K562 (cell line): ENCODE measurements around the gene CACTIN. TPM values are rescaled to one million over a fixed set of nuclear protein-coding genes. Genes with fewer than 3 reads are reported as not detected.
A peak's percentile ranks its signal among the peaks of the same experiment; 100 is the strongest.

Experiments
- ADNP ChIP-seq: fragments of 200-800 bp; sonication (Bioruptor generic); IDR thresholded peaks from 2 replicates; pipeline ENCODE4 v1.6.1; 2016; ENCODE audit warnings: missing genetic modification characterization, missing compliant biosample characterization
- ARNT ChIP-seq, 2 experiments: fragments of 450-650 bp; IDR thresholded peaks; 2 replicates each; pipeline ENCODE4 v1.6.1; 2016; ENCODE audit warnings: mild to moderate bottlenecking in 1 of 2
- BCOR ChIP-seq: fragments of 450-650 bp; IDR thresholded peaks from 2 replicates; pipeline ENCODE4 v1.6.1; 2016
- CBX3 ChIP-seq, 2 experiments: IDR thresholded peaks; 1 replicate in 1 of 2; 2 replicates in 1 of 2; pipeline ENCODE4 v1.6.1; 2012; ENCODE audit warnings: inconsistent platforms in 2 of 2, low read length in 2 of 2, borderline replicate concordance in 1 of 2, control low read depth in 1 of 2
- CC2D1A ChIP-seq: fragments of 450-650 bp; IDR thresholded peaks from 2 replicates; pipeline ENCODE4 v1.6.1; 2017; ENCODE audit warnings: mild to moderate bottlenecking
- CHD4 ChIP-seq: fragments of 200-600 bp; sonication (generic); IDR thresholded peaks from 3 replicates; pipeline ENCODE4 v1.6.1; 2012; ENCODE audit warnings: low read depth, mild to moderate bottlenecking, mixed read lengths, low read length, inconsistent platforms; ENCODE audit not compliant: insufficient read depth, insufficient replicate concordance, poor library complexity, severe bottlenecking
- GABPB2 ChIP-seq: fragments of 250-450 bp; sonication (Bioruptor Pico); conservative IDR thresholded peaks from 2 replicates; pipeline ENCODE4 v1.5.1; 2021; ENCODE audit warnings: mild to moderate bottlenecking
- HDAC2 ChIP-seq: fragments of 450-650 bp; IDR thresholded peaks from 2 replicates; pipeline ENCODE4 v1.6.1; 2016; ENCODE audit warnings: mild to moderate bottlenecking
- HDGF ChIP-seq: fragments of 450-650 bp; IDR thresholded peaks from 2 replicates; pipeline ENCODE4 v1.6.1; 2016
- IRF2 ChIP-seq: sonication (generic); formaldehyde crosslinking; IDR thresholded peaks from 2 replicates; pipeline ENCODE4 v1.8.1; 2022; ENCODE audit warnings: mild to moderate bottlenecking, missing genetic modification reagents
- L3MBTL2 ChIP-seq: fragments of 450-650 bp; IDR thresholded peaks from 2 replicates; pipeline ENCODE4 v1.6.1; 2016; ENCODE audit warnings: mild to moderate bottlenecking, moderate library complexity
- NCOA4 ChIP-seq: fragments of 450-650 bp; IDR thresholded peaks from 2 replicates; pipeline ENCODE4 v1.6.1; 2018; ENCODE audit warnings: mild to moderate bottlenecking; ENCODE audit not compliant: partially characterized antibody
- NFIC ChIP-seq: fragments of 450-650 bp; IDR thresholded peaks from 2 replicates; pipeline ENCODE4 v1.6.1; 2017; ENCODE audit warnings: mild to moderate bottlenecking, inconsistent platforms
- PKNOX1 ChIP-seq: fragments of 450-650 bp; IDR thresholded peaks from 2 replicates; pipeline ENCODE4 v1.6.1; 2016
- RUNX1 ChIP-seq: sonication (generic); IDR thresholded peaks from 2 replicates; pipeline ENCODE4 v1.6.1; 2016; ENCODE audit warnings: antibody characterized with exemption, low read depth
- SMARCA5 ChIP-seq: fragments of 450-650 bp; IDR thresholded peaks from 2 replicates; pipeline ENCODE4 v1.6.1; 2016
- SP2 ChIP-seq: IDR thresholded peaks from 2 replicates; pipeline ENCODE4 v1.6.1; 2011; ENCODE audit warnings: mild to moderate bottlenecking, low read depth, low read length, moderate library complexity; ENCODE audit not compliant: poor library complexity, severe bottlenecking; ENCODE audit errors: extremely low read depth
- SRSF9 ChIP-seq: fragments of 200-400 bp; formaldehyde crosslinking; IDR thresholded peaks from 2 replicates; pipeline ENCODE4 v1.6.1; 2017; ENCODE audit warnings: low read depth, low read length, borderline replicate concordance
- STAG1 ChIP-seq: sonication (generic); formaldehyde crosslinking; IDR thresholded peaks from 2 replicates; pipeline ENCODE4 v1.5.0; 2020; ENCODE audit warnings: missing genetic modification reagents, borderline replicate concordance
- ZNF586 ChIP-seq: fragments of 450-650 bp; formaldehyde crosslinking; conservative IDR thresholded peaks from 2 replicates; pipeline ENCODE4 v1.4.0; 2020; ENCODE audit warnings: mild to moderate bottlenecking, moderate library complexity
- ZNF76 ChIP-seq: fragments of 250-450 bp; sonication (Bioruptor Pico); IDR thresholded peaks from 2 replicates; pipeline ENCODE4 v1.4.0; 2020; ENCODE audit warnings: mild to moderate bottlenecking, moderate library complexity, borderline replicate concordance
- ZNF785 ChIP-seq: fragments of 250-450 bp; sonication (Bioruptor Pico); IDR thresholded peaks from 2 replicates; pipeline ENCODE4 v1.4.0; 2020; ENCODE audit warnings: mild to moderate bottlenecking
- polyA plus RNA-seq, 8 experiments: library from polyadenylated mRNA; depleted of rRNA in 4 of 8; stranded (reverse) in 5 of 8; unstranded in 3 of 8; fragments of >200 nt; fragmentation: Nextera tagmentation in 2 of 8; fragmentation: Illumina TruSeq in 1 of 8; extraction: Ambion mirVana in 2 of 8; extraction: Trizol in 1 of 8; gene quantifications; 2 replicates each; pipeline versions ENCODE4 v1.2.1 to v1.2.3, GENCODE V29; 2011 to 2014; ENCODE audit warnings: inconsistent platforms in 1 of 8, missing spikeins in 1 of 8
- total RNA-seq, 7 experiments: library from RNA; depleted of rRNA in 6 of 7; stranded (reverse); fragments of >200 nt in 6 of 7; fragmentation: Illumina TruSeq in 2 of 7; extraction: Trizol in 2 of 7; gene quantifications; 2 replicates each; pipeline versions ENCODE4 v1.2.1 to v1.2.3, GENCODE V29; 2011 to 2021; ENCODE audit warnings: low replicate concordance in 1 of 7
- TF ChIP-seq, protein P1 (sequence below), 2 experiments: fragments of 450-650 bp; conservative IDR thresholded peaks; 2 replicates each; pipeline ENCODE4 v1.6.1; 2017; ENCODE audit warnings: mild to moderate bottlenecking in 2 of 2, moderate library complexity in 2 of 2
- TF ChIP-seq, protein P2 (sequence below): sonication (generic); formaldehyde crosslinking; IDR thresholded peaks from 2 replicates; pipeline ENCODE4 v1.8.0; 2023; ENCODE audit warnings: missing genetic modification reagents, mild to moderate bottlenecking, borderline replicate concordance

The CACTIN gene
- total and polyA plus RNA-seq, 9 of the 15 experiments (the other 6 are each of a cell fraction or from before 2014, with no cell fraction given) = 0.15 to 49.2 (median 15.0) TPM

DNA sequence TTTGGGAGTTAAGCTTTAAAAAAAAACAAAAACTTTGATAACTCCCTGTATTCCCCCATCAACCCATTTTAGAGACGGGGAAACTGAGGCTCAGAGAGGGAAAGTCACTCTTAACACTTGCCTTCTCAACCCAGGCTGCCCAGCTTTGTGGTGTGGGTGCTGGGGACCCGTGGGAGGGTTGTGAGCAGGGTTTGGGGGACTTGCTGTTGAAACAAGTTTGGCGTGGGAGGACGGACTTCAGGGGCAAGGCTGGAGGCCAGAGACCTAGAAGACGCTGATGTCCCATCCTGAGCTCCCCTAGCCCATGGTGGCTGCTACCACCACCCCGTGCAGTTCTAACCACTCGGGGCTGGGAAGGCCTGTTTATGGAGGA, 747 bp upstream of the CACTIN start (continued):
- peak; percentile 100 for TF ChIP-seq CHD4
- no peak for TF ChIP-seq STAG1 (CRISPR knock-in tag)
- TF ChIP-seq ZNF785 = no peak
- peak; percentile 26 to 62; a peak in 2 of 4 replicates for TF ChIP-seq ARNT (IDR thresholded peaks at IDR 0.05)
- peak; percentile 67 for TF ChIP-seq NCOA4
- peak; percentile 24 for TF ChIP-seq L3MBTL2
- TF ChIP-seq SP2 = no peak
- TF ChIP-seq CC2D1A = 0 out of 2 replicates have a peak, but pooled peaks have one; percentile 19
- no peak for TF ChIP-seq RUNX1
- TF ChIP-seq SRSF9 = no peak
- TF ChIP-seq, protein P1, sequence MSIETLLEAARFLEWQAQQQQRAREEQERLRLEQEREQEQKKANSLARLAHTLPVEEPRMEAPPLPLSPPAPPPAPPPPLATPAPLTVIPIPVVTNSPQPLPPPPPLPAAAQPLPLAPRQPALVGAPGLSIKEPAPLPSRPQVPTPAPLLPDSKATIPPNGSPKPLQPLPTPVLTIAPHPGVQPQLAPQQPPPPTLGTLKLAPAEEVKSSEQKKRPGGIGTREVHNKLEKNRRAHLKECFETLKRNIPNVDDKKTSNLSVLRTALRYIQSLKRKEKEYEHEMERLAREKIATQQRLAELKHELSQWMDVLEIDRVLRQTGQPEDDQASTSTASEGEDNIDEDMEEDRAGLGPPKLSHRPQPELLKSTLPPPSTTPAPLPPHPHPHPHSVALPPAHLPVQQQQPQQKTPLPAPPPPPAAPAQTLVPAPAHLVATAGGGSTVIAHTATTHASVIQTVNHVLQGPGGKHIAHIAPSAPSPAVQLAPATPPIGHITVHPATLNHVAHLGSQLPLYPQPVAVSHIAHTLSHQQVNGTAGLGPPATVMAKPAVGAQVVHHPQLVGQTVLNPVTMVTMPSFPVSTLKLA (conservative IDR thresholded peaks at IDR 0.05) = no peak
- TF ChIP-seq, protein P2, sequence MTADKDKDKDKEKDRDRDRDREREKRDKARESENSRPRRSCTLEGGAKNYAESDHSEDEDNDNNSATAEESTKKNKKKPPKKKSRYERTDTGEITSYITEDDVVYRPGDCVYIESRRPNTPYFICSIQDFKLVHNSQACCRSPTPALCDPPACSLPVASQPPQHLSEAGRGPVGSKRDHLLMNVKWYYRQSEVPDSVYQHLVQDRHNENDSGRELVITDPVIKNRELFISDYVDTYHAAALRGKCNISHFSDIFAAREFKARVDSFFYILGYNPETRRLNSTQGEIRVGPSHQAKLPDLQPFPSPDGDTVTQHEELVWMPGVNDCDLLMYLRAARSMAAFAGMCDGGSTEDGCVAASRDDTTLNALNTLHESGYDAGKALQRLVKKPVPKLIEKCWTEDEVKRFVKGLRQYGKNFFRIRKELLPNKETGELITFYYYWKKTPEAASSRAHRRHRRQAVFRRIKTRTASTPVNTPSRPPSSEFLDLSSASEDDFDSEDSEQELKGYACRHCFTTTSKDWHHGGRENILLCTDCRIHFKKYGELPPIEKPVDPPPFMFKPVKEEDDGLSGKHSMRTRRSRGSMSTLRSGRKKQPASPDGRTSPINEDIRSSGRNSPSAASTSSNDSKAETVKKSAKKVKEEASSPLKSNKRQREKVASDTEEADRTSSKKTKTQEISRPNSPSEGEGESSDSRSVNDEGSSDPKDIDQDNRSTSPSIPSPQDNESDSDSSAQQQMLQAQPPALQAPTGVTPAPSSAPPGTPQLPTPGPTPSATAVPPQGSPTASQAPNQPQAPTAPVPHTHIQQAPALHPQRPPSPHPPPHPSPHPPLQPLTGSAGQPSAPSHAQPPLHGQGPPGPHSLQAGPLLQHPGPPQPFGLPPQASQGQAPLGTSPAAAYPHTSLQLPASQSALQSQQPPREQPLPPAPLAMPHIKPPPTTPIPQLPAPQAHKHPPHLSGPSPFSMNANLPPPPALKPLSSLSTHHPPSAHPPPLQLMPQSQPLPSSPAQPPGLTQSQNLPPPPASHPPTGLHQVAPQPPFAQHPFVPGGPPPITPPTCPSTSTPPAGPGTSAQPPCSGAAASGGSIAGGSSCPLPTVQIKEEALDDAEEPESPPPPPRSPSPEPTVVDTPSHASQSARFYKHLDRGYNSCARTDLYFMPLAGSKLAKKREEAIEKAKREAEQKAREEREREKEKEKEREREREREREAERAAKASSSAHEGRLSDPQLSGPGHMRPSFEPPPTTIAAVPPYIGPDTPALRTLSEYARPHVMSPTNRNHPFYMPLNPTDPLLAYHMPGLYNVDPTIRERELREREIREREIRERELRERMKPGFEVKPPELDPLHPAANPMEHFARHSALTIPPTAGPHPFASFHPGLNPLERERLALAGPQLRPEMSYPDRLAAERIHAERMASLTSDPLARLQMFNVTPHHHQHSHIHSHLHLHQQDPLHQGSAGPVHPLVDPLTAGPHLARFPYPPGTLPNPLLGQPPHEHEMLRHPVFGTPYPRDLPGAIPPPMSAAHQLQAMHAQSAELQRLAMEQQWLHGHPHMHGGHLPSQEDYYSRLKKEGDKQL = no peak
- TF ChIP-seq HDGF = peak; percentile 81; the same call in 1 of the 2 replicates
- TF ChIP-seq IRF2 (CRISPR knock-in tag) = no peak
- 0 out of 2 replicates have a peak, but pooled peaks have one; percentile 11 for TF ChIP-seq NFIC
- TF ChIP-seq SMARCA5 = peak; percentile 100
- peak; percentile 100 for TF ChIP-seq ADNP (tag)
- no peak for TF ChIP-seq PKNOX1
- no peak for TF ChIP-seq ZNF76 (CRISPR knock-in tag)
- TF ChIP-seq ZNF586 (CRISPR knock-in tag) = no peak
- peak in 1 of 2 experiments; percentile 95; a peak in 2 of 3 replicates for TF ChIP-seq CBX3 (IDR thresholded peaks at IDR 0.05; ENCODE audit: borderline replicate concordance in 1 of 2, low read length in 2 of 2)
- TF ChIP-seq BCOR = peak; percentile 100
- TF ChIP-seq GABPB2 (CRISPR knock-in tag) = no peak
- TF ChIP-seq HDAC2 = peak; percentile 99
